Measurements from ENCODE around the gene TNK1.

The TNK1 gene

DNA sequence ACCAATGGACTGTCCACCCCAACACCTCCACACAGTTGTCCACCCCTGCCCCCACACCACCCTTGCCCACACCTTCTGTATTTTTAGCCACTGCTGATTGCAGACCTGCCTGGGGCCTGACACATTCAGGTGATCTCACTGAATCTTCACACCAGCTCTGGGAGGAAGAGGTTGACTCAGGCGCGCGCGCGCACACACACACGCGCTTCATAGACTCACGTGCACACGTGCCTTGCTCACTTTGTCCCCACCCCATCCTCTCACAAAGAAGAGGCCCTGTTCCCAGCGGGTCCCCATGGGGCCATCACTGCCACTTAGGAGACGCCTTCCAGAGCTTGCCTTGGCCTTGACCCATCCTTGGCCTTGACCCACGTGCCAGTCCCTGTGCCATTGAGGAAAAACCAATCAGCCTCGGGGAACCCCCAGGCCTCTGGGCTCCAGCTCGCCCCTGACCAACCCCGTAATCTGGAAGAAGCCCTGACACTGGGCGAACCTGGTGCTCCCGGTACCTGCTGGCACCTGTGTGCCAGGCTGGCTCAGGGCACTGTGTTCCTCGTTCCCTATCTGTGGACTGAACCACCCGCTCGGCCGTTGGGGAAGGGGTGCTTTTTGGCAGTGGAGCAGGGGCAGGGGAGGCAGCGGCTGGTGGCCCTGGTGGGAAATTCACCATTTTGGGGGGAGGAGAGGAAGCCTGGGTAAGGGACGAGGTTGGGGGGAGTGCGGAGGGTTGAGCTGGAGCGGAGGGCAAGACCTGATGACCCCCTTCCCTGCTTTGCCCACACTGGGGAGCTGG, 29.9 kb downstream of the TNK1 start:
- DNase-seq (ENCODE audit: low read depth in 2 of 2): no peak

DNA sequence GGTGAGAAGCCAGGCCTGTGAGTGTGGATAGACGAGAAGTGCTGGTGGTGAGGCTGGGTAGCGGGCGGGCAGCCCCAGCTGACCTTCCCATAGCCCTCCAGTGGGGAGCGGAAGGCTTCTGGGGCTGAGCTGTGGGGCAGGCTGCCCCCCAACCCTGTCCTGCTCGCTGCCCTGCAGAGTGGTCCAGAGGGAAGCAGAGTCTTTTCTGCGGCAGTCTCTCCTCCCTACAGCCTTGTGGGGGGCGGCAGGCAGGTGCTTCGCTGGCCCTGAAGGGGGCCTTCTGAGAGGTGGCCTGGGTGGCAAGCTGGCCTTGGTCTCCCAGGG, 30.5 kb downstream of the TNK1 start:
- DNase-seq (ENCODE audit: low read depth in 2 of 2): no peak

DNA sequence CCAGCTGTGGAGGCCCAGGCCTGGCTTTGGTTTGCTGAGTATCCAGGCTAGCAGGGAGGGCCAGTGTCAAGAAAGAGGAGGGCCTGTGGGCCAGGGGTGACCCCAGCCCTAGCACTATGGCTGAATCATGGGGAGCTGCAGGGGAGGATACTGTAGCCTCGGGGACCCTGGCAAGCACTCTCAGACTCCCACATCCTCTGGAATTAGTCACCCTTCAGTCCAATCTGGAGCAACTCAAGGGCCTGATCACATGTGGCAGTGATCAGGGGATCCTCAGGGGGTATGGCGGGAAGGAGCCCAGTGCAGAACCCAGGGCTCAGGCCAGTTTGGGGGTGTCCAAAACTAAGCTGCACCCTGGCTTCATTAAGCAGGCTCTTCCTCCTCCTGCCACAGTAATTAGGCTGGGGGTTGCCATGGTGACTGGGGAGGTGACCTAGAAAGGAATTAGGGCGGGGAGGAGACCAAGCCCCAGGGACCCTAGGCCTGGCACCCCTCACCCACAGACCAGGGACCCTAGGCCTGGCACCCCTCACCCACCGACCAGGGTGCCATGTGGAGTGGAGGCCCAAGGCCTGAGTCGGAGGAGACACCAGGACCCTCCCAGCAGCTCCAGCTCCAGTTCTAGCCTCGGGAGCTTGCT, 32.6 kb downstream of the TNK1 start:
- no peak for DNase-seq (ENCODE audit: low read depth in 2 of 2)

DNA sequence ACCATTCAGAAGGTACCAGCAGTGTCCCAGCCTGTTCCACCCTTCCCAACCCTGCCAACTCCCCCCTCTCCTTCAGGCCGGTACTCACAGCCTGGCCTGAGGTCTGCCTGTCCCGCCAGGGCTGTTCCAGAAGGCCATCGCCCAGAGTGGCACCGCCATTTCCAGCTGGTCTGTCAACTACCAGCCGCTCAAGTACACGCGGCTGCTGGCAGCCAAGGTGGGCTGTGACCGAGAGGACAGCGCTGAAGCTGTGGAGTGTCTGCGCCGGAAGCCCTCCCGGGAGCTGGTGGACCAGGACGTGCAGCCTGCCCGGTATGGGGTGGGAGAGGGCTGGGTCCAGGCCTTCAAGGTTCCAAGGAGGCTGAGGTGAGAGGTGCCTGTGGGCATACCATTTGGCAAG, 33.9 kb downstream of the TNK1 start:
- DNase-seq (ENCODE audit: low read depth in 2 of 2): no peak

DNA sequence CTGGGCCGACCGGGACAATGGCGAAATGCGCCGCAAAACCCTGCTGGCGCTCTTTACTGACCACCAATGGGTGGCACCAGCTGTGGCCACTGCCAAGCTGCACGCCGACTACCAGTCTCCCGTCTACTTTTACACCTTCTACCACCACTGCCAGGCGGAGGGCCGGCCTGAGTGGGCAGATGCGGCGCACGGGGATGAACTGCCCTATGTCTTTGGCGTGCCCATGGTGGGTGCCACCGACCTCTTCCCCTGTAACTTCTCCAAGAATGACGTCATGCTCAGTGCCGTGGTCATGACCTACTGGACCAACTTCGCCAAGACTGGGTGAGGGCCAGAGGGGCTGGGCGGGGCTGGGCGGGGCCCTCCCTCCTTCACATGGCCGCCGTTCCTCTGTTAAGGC, 34.9 kb downstream of the TNK1 start:
- no peak for DNase-seq (ENCODE audit: low read depth in 2 of 2)

DNA sequence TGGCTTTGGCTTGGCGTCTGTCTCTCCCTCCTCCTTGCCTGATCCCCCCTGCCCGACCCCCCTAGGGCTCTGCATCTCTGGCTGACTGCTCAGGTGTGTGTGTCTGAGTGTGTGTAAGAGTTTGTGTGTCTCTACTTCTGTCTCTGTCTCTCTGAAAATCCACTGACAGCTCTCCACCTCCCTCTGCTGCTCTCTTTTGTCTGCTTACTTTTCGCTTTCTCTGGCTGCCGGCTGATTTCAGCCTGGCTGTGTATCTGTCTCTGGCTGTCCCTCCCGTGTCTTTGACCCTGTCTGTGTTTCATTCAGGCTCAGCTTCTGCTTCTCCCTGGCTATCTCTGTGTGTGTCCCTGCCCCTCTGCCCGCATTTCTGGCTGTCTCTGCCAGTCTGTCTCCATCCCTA, 35.4 kb downstream of the TNK1 start:
- no peak for DNase-seq (ENCODE audit: low read depth in 2 of 2)

DNA sequence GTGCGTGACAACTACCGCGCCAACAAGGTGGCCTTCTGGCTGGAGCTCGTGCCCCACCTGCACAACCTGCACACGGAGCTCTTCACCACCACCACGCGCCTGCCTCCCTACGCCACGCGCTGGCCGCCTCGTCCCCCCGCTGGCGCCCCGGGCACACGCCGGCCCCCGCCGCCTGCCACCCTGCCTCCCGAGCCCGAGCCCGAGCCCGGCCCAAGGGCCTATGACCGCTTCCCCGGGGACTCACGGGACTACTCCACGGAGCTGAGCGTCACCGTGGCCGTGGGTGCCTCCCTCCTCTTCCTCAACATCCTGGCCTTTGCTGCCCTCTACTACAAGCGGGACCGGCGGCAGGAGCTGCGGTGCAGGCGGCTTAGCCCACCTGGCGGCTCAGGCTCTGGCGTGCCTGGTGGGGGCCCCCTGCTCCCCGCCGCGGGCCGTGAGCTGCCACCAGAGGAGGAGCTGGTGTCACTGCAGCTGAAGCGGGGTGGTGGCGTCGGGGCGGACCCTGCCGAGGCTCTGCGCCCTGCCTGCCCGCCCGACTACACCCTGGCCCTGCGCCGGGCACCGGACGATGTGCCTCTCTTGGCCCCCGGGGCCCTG, 36.3 kb downstream of the TNK1 start:
- no peak for DNase-seq (ENCODE audit: low read depth in 2 of 2)

DNA sequence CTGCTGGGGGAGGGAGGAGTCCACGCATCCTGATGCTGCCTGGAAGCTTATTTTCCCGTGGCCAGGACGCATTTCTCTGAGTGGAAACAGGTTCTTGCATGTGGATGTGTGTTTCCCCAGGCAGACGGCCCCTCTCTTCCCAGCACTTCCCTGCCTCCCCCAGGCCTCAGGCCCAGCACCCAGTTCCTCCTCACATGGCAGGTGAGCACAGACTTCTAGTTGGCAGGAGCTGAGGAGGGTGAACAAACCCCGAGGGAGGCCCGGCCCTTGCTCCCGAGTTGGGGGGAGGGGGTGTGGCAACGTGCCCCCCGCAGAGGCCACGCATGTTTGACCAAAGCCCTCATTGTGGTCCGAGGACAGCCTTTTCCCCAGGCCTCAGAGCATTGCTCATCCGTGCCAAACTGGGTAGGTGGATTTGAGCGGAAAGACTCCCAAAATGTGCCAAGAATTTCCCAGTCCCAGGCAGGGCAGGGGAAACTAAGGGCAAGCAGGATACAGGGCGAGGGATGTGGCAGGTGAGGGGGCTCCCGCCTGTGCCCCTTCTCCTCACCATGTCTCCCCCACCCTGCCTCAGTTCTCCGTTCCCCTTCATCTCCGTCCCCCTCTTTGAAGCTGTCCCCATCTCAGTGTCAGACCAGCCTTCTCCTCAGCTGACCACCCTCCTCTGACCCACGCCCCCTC, 37.7 kb downstream of the TNK1 start:
- no peak for DNase-seq (ENCODE audit: low read depth in 2 of 2)

DNA sequence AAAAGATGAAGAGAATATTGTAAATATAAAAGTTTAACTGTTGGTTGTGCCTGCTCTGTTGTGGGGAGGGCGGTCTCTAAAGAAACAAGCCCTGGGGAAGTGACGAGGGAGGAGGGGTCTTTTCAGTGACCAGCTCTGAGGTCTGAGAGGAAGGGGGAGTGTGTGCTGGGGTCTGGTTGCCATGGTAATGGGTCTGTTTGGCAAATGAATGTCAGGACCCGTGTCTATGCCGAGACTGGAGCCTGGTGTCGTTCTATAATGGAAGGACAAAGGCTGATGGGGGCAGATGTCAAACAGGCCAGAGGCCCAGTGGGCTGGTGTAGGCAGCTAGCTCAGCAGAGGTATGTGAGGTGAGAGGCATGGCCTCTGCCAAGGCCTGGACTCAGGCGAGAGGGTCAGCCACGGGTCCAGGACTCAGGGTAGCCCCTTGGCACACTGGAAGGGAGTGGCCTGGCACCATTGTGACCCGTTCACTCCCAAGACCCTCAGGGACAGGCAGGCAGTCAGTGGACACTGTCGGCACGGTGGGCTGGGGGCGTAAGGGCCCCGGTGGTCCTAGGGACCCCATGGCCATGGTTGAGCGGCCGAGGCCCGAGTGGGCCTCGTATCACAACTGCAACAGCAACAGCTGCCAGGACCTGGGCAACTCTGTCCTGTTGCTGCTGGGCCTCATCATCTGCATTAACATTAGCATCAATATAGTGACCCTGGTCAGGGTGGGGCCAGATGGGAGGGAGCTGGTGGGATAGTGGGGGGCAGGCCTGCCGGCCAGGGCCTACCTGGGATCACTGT, 39.1 kb downstream of the TNK1 start, which contains the start of gene SPEM1:
SPEM1 (plus strand) TSS at position 506 of the 792 bp plus-strand sequence; CDS start at position 567, 61 bp downstream.
- no peak for DNase-seq (ENCODE audit: low read depth in 2 of 2)

DNA sequence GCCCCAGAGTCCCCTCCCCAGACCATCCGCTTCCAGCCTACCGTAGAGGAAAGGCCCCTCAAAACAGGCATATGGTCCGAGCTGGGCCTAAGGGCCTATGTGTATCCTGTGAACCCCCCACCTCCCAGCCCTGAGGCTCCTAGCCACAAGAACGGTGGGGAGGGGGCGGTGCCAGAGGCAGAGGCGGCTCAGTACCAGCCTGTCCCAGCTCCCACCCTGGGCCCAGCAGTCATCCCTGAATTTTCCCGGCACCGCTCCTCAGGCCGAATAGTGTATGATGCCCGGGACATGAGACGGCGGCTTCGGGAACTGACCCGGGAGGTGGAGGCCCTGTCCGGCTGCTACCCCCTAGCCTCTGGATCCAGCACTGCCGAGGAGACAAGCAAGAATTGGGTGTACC, 40.3 kb downstream of the TNK1 start:
- no peak for DNase-seq (ENCODE audit: low read depth in 2 of 2)

DNA sequence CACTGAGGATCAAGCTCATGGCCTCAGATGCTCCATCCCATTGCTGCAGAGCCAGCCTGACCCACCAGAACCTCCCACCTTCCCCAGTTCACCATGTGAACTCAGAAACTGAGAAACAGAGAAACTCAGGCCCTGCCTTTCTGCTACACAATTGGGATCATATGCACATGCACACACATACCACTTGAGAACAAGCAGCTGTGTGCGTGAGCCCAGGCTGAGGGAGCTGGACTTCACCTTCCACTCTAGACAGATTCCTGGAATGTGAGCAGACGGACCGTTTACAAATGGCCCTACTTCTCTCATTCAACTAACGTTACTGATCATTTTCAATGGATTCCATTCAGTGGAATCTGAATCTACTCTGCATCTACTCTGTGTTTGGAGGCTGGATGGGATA, 42.8 kb downstream of the TNK1 start:
- DNase-seq (ENCODE audit: low read depth in 2 of 2): no peak

DNA sequence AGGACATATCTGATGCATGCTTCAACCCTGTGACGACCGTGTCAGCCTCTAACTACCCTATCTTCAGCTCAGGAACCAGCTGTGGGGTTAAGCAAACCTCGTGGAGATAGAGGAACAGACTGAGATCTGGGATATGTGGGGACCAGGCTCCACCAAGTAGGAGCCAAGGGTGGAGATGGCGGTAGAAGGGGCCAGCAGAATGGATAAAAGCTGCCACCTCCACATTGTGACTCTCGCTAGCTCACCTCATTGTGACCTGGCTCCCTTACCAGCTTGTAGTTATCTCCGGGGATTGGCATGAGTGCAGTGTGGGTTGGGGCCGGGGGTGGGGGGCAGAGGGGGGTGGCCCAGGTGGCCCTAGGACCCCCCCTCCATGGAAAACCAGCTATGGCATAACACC, 44.4 kb downstream of the TNK1 start, which contains the start of gene SPEM2:
SPEM2 (plus strand) TSS at position 301 of the 400 bp plus-strand sequence; CDS start at position 374, 73 bp downstream.
- no peak for DNase-seq (ENCODE audit: low read depth in 2 of 2)

DNA sequence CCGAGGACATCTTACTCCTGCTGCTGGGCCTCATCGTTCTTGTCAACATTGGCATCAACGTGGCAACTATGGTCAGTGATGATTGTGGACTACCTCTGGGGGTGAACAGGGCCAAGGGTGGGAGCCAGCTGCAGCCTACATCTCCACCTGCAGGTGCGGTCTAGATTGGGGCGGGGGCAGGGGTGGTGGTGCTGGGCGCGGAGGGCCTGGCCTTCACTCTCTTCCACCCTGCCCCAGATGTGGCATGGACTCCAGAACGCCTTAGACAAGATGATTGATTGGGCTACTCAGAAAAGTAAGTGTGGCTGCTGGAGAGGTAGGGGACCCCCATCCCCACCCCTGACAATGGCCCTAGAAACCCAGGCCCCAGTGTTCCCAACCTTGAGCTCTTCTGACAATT, 44.9 kb downstream of the TNK1 start:
- DNase-seq (ENCODE audit: low read depth in 2 of 2): no peak

DNA sequence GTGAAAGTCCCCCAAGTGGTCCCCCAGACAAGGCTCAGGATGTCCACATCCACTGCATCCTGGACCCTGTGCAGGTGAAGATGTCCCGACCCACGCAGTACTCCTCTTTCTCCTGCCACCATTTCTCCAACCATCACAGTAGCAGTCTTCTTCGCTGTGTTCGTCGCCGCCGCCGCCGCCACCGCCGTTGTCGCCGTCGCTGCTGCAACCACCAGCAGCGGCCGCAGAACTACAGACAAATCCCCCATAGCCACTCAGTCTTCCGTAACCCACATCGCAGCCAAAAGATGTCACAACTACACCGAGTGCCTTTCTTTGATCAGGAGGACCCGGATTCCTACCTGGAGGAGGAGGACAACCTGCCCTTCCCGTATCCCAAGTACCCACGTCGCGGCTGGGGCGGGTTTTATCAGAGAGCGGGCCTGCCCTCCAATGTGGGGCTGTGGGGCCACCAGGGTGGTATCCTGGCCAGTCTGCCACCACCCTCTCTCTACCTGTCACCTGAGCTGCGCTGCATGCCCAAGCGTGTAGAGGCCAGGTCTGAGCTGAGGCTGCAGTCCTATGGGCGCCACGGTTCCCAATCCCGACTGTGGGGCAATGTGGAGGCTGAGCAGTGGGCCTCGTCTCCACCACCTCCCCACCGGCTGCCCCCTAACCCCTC, 45.4 kb downstream of the TNK1 start:
- DNase-seq (ENCODE audit: low read depth in 2 of 2): no peak

DNA sequence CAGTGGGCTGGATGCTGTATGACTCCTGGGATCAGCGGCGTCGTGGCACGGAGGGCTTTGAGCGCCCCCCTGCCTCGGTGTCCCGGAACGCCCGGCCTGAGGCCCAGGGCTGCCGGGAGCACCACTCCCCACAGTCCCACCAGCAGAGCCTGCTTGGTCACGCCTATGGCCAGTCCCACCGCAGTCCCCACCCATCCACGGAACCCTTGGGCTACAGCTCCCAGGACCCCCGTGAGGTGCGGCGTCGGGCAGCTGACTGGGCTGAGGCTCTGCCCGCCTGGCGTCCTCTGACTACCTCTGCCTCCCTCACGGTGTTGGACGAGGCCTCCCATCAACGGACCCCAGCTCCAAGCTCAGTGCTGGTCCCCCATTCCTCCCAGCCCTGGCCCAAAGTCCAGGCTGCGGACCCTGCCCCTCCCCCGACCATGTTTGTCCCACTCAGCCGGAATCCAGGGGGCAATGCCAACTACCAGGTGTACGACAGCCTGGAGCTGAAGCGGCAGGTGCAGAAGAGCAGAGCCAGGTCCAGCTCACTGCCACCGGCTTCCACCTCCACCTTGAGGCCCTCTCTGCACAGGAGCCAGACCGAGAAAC, 46.1 kb downstream of the TNK1 start:
- no peak for DNase-seq (ENCODE audit: low read depth in 2 of 2)

DNA sequence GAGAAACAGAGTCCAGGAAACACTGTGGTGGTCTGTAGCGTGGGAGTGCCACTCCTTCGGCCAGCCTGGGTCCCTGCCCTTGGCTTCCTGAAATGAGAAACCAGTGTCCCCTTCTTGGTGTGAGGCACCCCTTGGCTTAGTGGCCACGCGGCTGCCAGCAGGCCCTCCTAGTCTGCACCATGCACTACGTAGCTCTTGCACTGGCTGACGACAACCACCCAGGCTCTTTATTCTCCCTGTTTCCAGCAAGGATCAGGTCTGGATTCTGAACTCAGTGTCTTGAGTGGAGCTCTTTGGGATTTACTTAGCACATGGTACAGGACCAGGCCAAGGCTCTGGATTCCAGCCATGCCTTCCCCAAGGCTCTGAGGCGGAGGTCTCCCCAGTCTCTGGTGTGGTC, 46.7 kb downstream of the TNK1 start:
- no peak for DNase-seq (ENCODE audit: low read depth in 2 of 2)

DNA sequence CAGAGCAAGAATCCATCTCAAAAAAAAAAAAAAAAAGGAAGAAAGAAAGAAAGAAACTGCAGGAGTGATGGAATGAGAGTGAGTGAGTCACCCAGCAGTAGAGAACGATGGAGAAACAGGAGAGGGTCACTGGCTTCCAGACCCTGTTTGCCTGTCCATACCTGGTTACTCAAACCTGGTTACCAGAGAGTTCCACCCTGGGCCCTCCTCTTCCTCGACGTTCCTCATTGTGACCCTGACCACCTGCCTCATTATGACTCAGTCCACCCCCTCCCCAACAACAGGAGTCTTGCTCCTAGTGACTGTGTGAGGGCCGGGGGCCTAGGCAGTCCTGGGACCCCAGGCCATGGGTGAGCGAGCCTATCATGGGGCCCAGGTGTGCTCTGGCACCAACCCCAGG, 47.7 kb downstream of the TNK1 start, which contains the start of gene SPEM3:
SPEM3 (plus strand) TSS at position 301 of the 400 bp plus-strand sequence; CDS start at position 347, 46 bp downstream.
- no peak for DNase-seq (ENCODE audit: low read depth in 2 of 2)

DNA sequence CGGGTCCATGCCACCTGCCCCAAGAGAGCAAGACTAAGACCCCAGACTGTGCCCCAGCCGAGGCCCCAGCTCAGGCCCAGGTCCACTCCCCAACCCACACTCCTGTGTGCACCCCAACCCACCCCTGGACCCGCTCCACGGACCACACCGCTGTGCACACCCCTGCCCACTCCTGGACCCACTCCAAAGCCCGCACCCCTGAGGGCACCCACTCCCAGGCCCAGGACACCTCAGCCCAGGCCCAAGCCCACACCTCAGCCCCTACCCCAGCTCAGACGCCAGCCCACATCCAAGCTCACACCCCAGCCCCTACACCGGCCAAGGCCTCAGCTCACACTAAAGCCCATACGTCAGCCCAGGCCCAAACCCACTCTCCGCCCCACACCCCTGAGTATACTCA, 48.8 kb downstream of the TNK1 start:
- DNase-seq (ENCODE audit: low read depth in 2 of 2): no peak

DNA sequence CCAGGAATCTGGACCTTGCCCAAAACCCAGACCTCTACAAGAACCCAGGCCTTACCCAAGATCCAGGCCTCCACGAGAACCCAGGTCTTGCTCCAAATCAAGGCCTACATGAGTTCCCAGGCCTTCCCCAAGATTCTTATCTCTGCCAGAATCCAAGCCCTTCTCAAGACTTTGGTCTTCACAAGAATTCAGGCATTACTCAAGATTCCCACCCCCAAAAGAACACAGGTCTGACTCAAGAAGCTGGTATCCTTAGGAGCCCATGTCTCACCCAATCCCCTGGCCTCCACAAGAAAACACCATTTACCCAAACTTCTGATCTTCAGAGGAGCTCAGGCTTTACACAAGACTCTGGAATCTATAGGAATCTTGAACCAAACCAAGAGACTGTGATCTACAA, 50.3 kb downstream of the TNK1 start:
- no peak for DNase-seq (ENCODE audit: low read depth in 2 of 2)

DNA sequence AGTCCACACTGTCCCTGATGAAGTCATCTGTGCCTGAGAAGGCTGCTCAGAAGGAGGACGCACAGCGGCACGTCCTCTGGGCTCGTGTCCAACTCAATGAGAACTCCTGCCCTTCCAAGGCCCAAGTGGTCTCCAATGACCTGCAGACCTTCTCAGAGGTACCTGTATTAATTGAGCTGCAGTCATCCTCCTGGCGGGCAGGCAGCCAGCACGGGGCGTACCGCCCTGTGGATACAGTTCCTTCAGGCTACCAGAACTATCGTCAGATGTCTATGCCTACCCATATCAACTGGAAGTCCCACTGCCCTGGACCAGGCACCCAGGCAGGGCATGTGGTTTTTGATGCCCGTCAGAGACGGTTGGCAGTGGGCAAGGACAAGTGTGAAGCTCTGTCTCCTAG, 51.4 kb downstream of the TNK1 start:
- DNase-seq (ENCODE audit: low read depth in 2 of 2): no peak

Data from stimulated activated CD4-positive, alpha-beta T cell treated with anti-CD3 and anti-CD28 coated beads, Interleukin-15, amount 100 ng/mL, for 48 hours (primary cell).